ENCODE data around the gene PLCH1. TPM values are rescaled to one million over a fixed set of nuclear protein-coding genes. Genes with fewer than 3 reads are reported as not detected.

The PLCH1 gene
- total RNA-seq, 4 donors from 2014 or later = 0.29 to 12.0 (median 0.58) TPM

- H3K9me3 ChIP-seq = no peaks in the 10 kb centered on the region
Observed at GRCh38 chr3:155556531-155556930, 188.3 kb downstream of the PLCH1 start.

DNA sequence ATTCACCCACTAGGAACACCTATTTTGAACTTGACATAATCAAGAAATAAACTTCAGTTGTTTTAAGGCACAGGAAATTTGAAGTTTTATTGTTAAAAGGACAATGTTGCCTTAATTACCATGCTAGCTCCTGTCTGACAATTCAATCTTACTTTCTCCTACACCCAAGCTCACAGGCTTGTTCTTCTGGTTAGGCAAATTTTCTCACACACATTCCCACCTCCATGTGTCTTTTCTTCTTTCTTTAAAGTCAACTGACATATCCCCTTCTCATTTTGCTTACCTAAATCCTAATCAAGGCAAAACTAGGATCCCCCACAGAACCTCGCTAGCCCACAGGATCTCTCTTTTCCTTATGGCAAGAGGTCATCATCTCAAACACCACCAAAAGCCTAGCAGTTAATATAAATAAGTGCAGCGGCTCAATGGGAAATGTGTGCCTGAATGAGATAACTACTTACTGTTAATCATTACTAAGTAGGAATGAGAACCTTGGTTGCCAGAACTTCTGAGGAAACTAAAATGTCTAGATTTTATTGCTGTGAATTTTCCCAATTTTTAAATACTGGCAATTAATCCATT is 189.3 kb downstream of the PLCH1 start:
- no peak overlapping the region for H3K27ac ChIP-seq
- DNase-seq = no peak
- no peaks in the 10 kb centered on the region for H3K27me3 ChIP-seq
- H3K4me1 ChIP-seq = no peaks in the 10 kb centered on the region
- TF ChIP-seq POLR2A (IDR thresholded peaks at IDR 0.05) = no peak
- TF ChIP-seq CTCF (IDR thresholded peaks at IDR 0.05) = no peak
- no peak overlapping the region for H3K4me3 ChIP-seq
- H3K36me3 ChIP-seq = no peaks in the 10 kb centered on the region
- H3K9me3 ChIP-seq = no peaks in the 10 kb centered on the region
- intact Hi-C loops (cut with DNase I; ENCODE audit: low total_unique reads) = no loop called here

More at GRCh38 chr3:155556531-155556930, 188.3 kb downstream of the PLCH1 start:
- DNase-seq = no peak
- TF ChIP-seq POLR2A (IDR thresholded peaks at IDR 0.05) (no peak), CTCF (IDR thresholded peaks at IDR 0.05) (no peak)
- Histone ChIP-seq H3K4me3 (no peak overlapping the region), H3K27me3 (no peaks in the 10 kb centered on the region), H3K36me3 (no peaks in the 10 kb centered on the region), H3K4me1 (no peaks in the 10 kb centered on the region), H3K27ac (no peak overlapping the region)
- intact Hi-C loops (cut with DNase I; ENCODE audit: low total_unique reads) = no loop called here

- DNase-seq = no peak
- Histone ChIP-seq H3K27me3 (no peaks in the 10 kb centered on the region), H3K27ac (no peak overlapping the region), H3K36me3 (no peaks in the 10 kb centered on the region), H3K9me3 (no peaks in the 10 kb centered on the region), H3K4me1 (no peaks in the 10 kb centered on the region), H3K4me3 (no peak overlapping the region)
- intact Hi-C loops (cut with DNase I; ENCODE audit: low total_unique reads) = no loop called here
- TF ChIP-seq POLR2A (IDR thresholded peaks at IDR 0.05) = no peak
- TF ChIP-seq CTCF (IDR thresholded peaks at IDR 0.05) = no peak
Observed at GRCh38 chr3:155554777-155555451, 190.0 kb downstream of the PLCH1 start.

DNA sequence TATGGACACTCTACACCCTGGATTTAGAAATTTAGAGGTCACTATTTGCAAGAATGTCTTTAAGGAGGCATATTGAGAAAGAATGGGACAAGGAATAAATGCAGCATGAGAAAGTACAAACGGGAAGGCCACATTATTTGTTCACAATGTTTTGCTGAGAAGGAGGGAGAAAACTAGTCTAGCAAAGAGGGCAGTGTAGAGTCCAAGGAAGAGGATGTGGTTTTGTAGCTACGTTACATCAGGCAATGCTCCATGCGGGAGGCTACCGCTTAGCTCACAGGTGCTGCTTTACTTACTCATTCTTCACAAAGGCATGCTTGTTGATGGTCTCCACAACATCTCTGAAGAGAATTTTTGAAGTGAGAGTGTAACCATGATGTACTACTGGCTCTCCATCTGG is 191.1 kb downstream of the PLCH1 start:
- DNase-seq = no peak
- H3K36me3 ChIP-seq = no peaks in the 10 kb centered on the region
- intact Hi-C loops (cut with DNase I; ENCODE audit: low total_unique reads) = no loop called here
- no peak overlapping the region for H3K4me3 ChIP-seq
- no peak overlapping the region for H3K27ac ChIP-seq
- TF ChIP-seq CTCF (IDR thresholded peaks at IDR 0.05) = no peak
- no peak for TF ChIP-seq POLR2A (IDR thresholded peaks at IDR 0.05)
- no peaks in the 10 kb centered on the region for H3K27me3 ChIP-seq
- no peaks in the 10 kb centered on the region for H3K4me1 ChIP-seq
- no peaks in the 10 kb centered on the region for H3K9me3 ChIP-seq

- H3K9me3 ChIP-seq = no peaks in the 10 kb centered on the region
- intact Hi-C loops (cut with DNase I; ENCODE audit: low total_unique reads) = no loop called here
- H3K27me3 ChIP-seq = no peaks in the 10 kb centered on the region
- H3K4me3 ChIP-seq = no peak overlapping the region
- no peaks in the 10 kb centered on the region for H3K36me3 ChIP-seq
- H3K27ac ChIP-seq = no peak overlapping the region
- TF ChIP-seq CTCF (IDR thresholded peaks at IDR 0.05) (no peak), POLR2A (IDR thresholded peaks at IDR 0.05) (no peak)
- H3K4me1 ChIP-seq = no peaks in the 10 kb centered on the region
- DNase-seq = no peak
Observed at GRCh38 chr3:155553326-155553725, 191.5 kb downstream of the PLCH1 start.

Measured in uterus (tissue), 4 donors.